Thoracic aorta (tissue), 2 donors: ENCODE data around the gene SDC1. TPM values are rescaled to one million over a fixed set of nuclear protein-coding genes. Genes with fewer than 3 reads are reported as not detected.

ENCODE experiments used
- ATAC-seq: fragments of 150-250 bp; one replicate; pipeline ENCODE4 v1.8.0; 2017; ENCODE audit warnings: low read depth; ENCODE audit not compliant: insufficient number of reproducible peaks, low FRiP score
- DNase-seq: peaks from one replicate; pipeline ENCODE4 v3.0.0-alpha.2; 2020; ENCODE audit warnings: low spot score
- H3K27ac ChIP-seq, 2 donors: fragments of 200-600 bp; sonication (generic); 1 replicate in 1 of 2; 2 replicates in 1 of 2; pipeline ENCODE4 v1.5.1; 2016; ENCODE audit warnings: mild to moderate bottlenecking in 2 of 2, moderate library complexity in 2 of 2
- H3K27me3 ChIP-seq: fragments of 200-600 bp; sonication (generic); replicated peaks from 2 replicates; pipeline ENCODE4 v1.6.0; 2016; ENCODE audit warnings: mild to moderate bottlenecking; ENCODE audit not compliant: insufficient read depth
- H3K36me3 ChIP-seq: fragments of 200-600 bp; sonication (generic); one replicate; pipeline ENCODE4 v1.5.1; 2016
- H3K4me1 ChIP-seq, 2 donors: fragments of 200-600 bp; sonication (generic); 1 replicate in 1 of 2; 2 replicates in 1 of 2; pipeline versions ENCODE4 v1.5.1 to v1.6.0; 2016; ENCODE audit warnings: low read depth in 2 of 2, mild to moderate bottlenecking in 1 of 2; ENCODE audit not compliant: control insufficient read depth in 1 of 2
- H3K4me3 ChIP-seq: fragments of 200-600 bp; sonication (generic); 2 replicates; pipeline ENCODE4 v1.5.1; 2016; ENCODE audit warnings: mild to moderate bottlenecking
- H3K9me3 ChIP-seq: fragments of 200-600 bp; sonication (generic); 2 replicates; pipeline ENCODE4 v1.5.1; 2016
- CTCF ChIP-seq: fragments of 200-600 bp; sonication (generic); IDR thresholded peaks from one replicate; pipeline ENCODE4 v1.5.1; 2019; ENCODE audit warnings: antibody characterized with exemption
- total RNA-seq, 2 donors: library from RNA; depleted of rRNA; stranded (reverse); fragments of >200 nt; gene quantifications; one replicate each; pipeline versions ENCODE4 v1.1.0 to v1.2.3, GENCODE V29; 2016

SDC1 gene
- total RNA-seq, 2 donors from 2014 or later, result 3.1 to 9.6 TPM

GRCh38 chr2:20231598-20232026, 6.7 kb upstream of the SDC1 start:
- no peaks in the 10 kb centered on the region for H3K9me3 ChIP-seq
- no peak for TF ChIP-seq CTCF
- ATAC-seq (no peak), DNase-seq (no peak)
- no peak overlapping the region for H3K27ac ChIP-seq
- no peaks in the 10 kb centered on the region for H3K27me3 ChIP-seq
- H3K4me3 ChIP-seq, result no peak overlapping the region
- H3K4me1 ChIP-seq, result no peaks in the 10 kb centered on the region
- no peaks in the 10 kb centered on the region for H3K36me3 ChIP-seq

GRCh38 chr2:20231159-20231558, 6.2 kb upstream of the SDC1 start:
- no peak overlapping the region for H3K4me3 ChIP-seq
- ATAC-seq (no peak), DNase-seq (no peak)
- no peak overlapping the region for H3K27ac ChIP-seq
- H3K27me3 ChIP-seq, result no peaks in the 10 kb centered on the region
- H3K36me3 ChIP-seq, result no peaks in the 10 kb centered on the region
- no peaks in the 10 kb centered on the region for H3K4me1 ChIP-seq
- TF ChIP-seq CTCF, result no peak
- no peaks in the 10 kb centered on the region for H3K9me3 ChIP-seq

- Histone ChIP-seq H3K36me3 (no peaks in the 10 kb centered on the region), H3K9me3 (no peaks in the 10 kb centered on the region), H3K4me1 (peaks cover 0 to 7% of the 10 kb centered on the region in 2 donors), H3K27ac (no peak overlapping the region), H3K4me3 (no peak overlapping the region), H3K27me3 (no peaks in the 10 kb centered on the region)
- no peak for TF ChIP-seq CTCF
- ATAC-seq (no peak), DNase-seq (no peak)
Measured at GRCh38 chr2:20230114-20230425, 5.1 kb upstream of the SDC1 start.

GRCh38 chr2:20229322-20230113, 4.6 kb upstream of the SDC1 start:
- no peak overlapping the region for H3K4me3 ChIP-seq
- no peaks in the 10 kb centered on the region for H3K9me3 ChIP-seq

More at GRCh38 chr2:20229322-20230113, 4.6 kb upstream of the SDC1 start:
- TF ChIP-seq CTCF, result no peak
- Histone ChIP-seq H3K4me1 (peaks cover 0 to 8% of the 10 kb centered on the region in 2 donors), H3K36me3 (no peaks in the 10 kb centered on the region), H3K27ac (no peak overlapping the region), H3K27me3 (no peaks in the 10 kb centered on the region)
- no peak for DNase-seq
- ATAC-seq, result no peak
